ENCODE results near the gene CCDC3.

CCDC3 gene

GRCh38 chr10:12950583-12951128, 50.9 kb downstream of the CCDC3 start:
- no peaks in the 10 kb centered on the region for H4K20me1 ChIP-seq (ENCODE audit: insufficient read depth, low read length)
- no peaks in the 10 kb centered on the region for H3K4me1 ChIP-seq (ENCODE audit: insufficient read depth, low read length, severe bottlenecking)
- TF ChIP-seq EZH2 (IDR thresholded peaks at IDR 0.05; ENCODE audit: borderline replicate concordance, low read length) (no peak), CTCF (IDR thresholded peaks at IDR 0.05; ENCODE audit: low read length) (no peak)
- H3K4me3 ChIP-seq (ENCODE audit: low read depth, low read length, poor library complexity, severe bottlenecking), result no peak overlapping the region
- H2AFZ ChIP-seq (ENCODE audit: low read length), result no peak overlapping the region
- no peaks in the 10 kb centered on the region for H3K9me3 ChIP-seq (ENCODE audit: low read length)
- H3K4me2 ChIP-seq (ENCODE audit: low read length), result no peak overlapping the region
- no peaks in the 10 kb centered on the region for H3K9me2 ChIP-seq (ENCODE audit: low read depth, low read length)
- no peak overlapping the region for H3K9ac ChIP-seq (ENCODE audit: low read length)
- no peak overlapping the region for H3K27ac ChIP-seq (ENCODE audit: low read depth, low read length, poor library complexity, severe bottlenecking)
- no peaks in the 10 kb centered on the region for H3K79me2 ChIP-seq (ENCODE audit: insufficient read depth, low read length)
- no peaks in the 10 kb centered on the region for H3F3A ChIP-seq (ENCODE audit: insufficient read depth, low read length)
- H3K36me3 ChIP-seq (ENCODE audit: insufficient read depth, low read length), result no peaks in the 10 kb centered on the region
- H3K27me3 ChIP-seq (ENCODE audit: insufficient read depth, low read length), result no peaks in the 10 kb centered on the region

- H3K9me3 ChIP-seq (ENCODE audit: low read length), result no peaks in the 10 kb centered on the region
- H3K4me1 ChIP-seq (ENCODE audit: insufficient read depth, low read length, severe bottlenecking), result no peaks in the 10 kb centered on the region
- H3K9ac ChIP-seq (ENCODE audit: low read length), result no peak overlapping the region
- H3K4me3 ChIP-seq (ENCODE audit: low read depth, low read length, poor library complexity, severe bottlenecking), result no peak overlapping the region
- H4K20me1 ChIP-seq (ENCODE audit: insufficient read depth, low read length), result no peaks in the 10 kb centered on the region
- H3K27me3 ChIP-seq (ENCODE audit: insufficient read depth, low read length), result no peaks in the 10 kb centered on the region
- no peaks in the 10 kb centered on the region for H3K9me2 ChIP-seq (ENCODE audit: low read depth, low read length)
- H3F3A ChIP-seq (ENCODE audit: insufficient read depth, low read length), result no peaks in the 10 kb centered on the region
- H3K79me2 ChIP-seq (ENCODE audit: insufficient read depth, low read length), result no peaks in the 10 kb centered on the region
- H3K4me2 ChIP-seq (ENCODE audit: low read length), result no peak overlapping the region
- no peak overlapping the region for H2AFZ ChIP-seq (ENCODE audit: low read length)
- no peaks in the 10 kb centered on the region for H3K36me3 ChIP-seq (ENCODE audit: insufficient read depth, low read length)
- H3K27ac ChIP-seq (ENCODE audit: low read depth, low read length, poor library complexity, severe bottlenecking), result no peak overlapping the region
- TF ChIP-seq EZH2 (IDR thresholded peaks at IDR 0.05; ENCODE audit: borderline replicate concordance, low read length) (no peak), CTCF (IDR thresholded peaks at IDR 0.05; ENCODE audit: low read length) (no peak)
Measured at GRCh38 chr10:12949248-12949647, 52.3 kb downstream of the CCDC3 start.

GRCh38 chr10:12947741-12948140, 53.8 kb downstream of the CCDC3 start:
- Histone ChIP-seq H2AFZ (ENCODE audit: low read length) (no peak overlapping the region), H3K9me2 (ENCODE audit: low read depth, low read length) (no peaks in the 10 kb centered on the region), H3F3A (ENCODE audit: insufficient read depth, low read length) (no peaks in the 10 kb centered on the region), H3K4me2 (ENCODE audit: low read length) (no peak overlapping the region), H3K4me1 (ENCODE audit: insufficient read depth, low read length, severe bottlenecking) (no peaks in the 10 kb centered on the region), H3K9me3 (ENCODE audit: low read length) (no peaks in the 10 kb centered on the region), H3K27ac (ENCODE audit: low read depth, low read length, poor library complexity, severe bottlenecking) (no peak overlapping the region), H3K36me3 (ENCODE audit: insufficient read depth, low read length) (no peaks in the 10 kb centered on the region), H3K9ac (ENCODE audit: low read length) (no peak overlapping the region), H3K79me2 (ENCODE audit: insufficient read depth, low read length) (no peaks in the 10 kb centered on the region), H3K27me3 (ENCODE audit: insufficient read depth, low read length) (no peaks in the 10 kb centered on the region), H4K20me1 (ENCODE audit: insufficient read depth, low read length) (no peaks in the 10 kb centered on the region), H3K4me3 (ENCODE audit: low read depth, low read length, poor library complexity, severe bottlenecking) (no peak overlapping the region)
- TF ChIP-seq EZH2 (IDR thresholded peaks at IDR 0.05; ENCODE audit: borderline replicate concordance, low read length) (no peak), CTCF (IDR thresholded peaks at IDR 0.05; ENCODE audit: low read length) (no peak)

Data from OCI-LY1 (cell line).